Measurements from ENCODE around the gene RFC2. TPM values are rescaled to one million over a fixed set of nuclear protein-coding genes. Genes with fewer than 3 reads are reported as not detected.

Gene RFC2
- total and polyA plus RNA-seq, 7 experiments from 2014 or later, result 12.0 to 51.7 (median 19.3) TPM

- Mint-ChIP-seq H3K4me1 (peaks cover 68 to 88% (median 81%) of the 10 kb centered on the region in 7 donors), H3K27ac (peak overlapping the region; percentile 8 to 84 (median 62)), H3K4me3 (peak overlapping the region in 7 of 10 donors; percentile 40 to 73 (median 64)), H3K27me3 (no peaks in the 10 kb centered on the region), H3K9me3 (no peaks in the 10 kb centered on the region), H3K36me3 (peaks cover 9 to 51% (median 20%) of the 10 kb centered on the region in 5 donors)
- peaks cover 31 to 60% of the 10 kb centered on the region in 2 donors for H3K4me1 ChIP-seq (ENCODE audit: control insufficient read depth in 2 of 2, insufficient read depth in 2 of 2, low read length in 2 of 2)
- H3K9me3 ChIP-seq (ENCODE audit: control insufficient read depth in 2 of 3, low read length in 3 of 3), result no peaks in the 10 kb centered on the region
- H3K36me3 ChIP-seq (ENCODE audit: control insufficient read depth in 2 of 3, insufficient read depth in 3 of 3, low read length in 3 of 3), result peaks cover 22 to 34% (median 25%) of the 10 kb centered on the region in 3 experiments
- intact Hi-C loops (cut with micrococcal nuclease), result no loop called here
- peak overlapping the region; percentile 29 for H3K27ac ChIP-seq (ENCODE audit: low read depth, low read length)
- H3K4me3 ChIP-seq (ENCODE audit: low read length), result no peak overlapping the region
- ChIA-PET POLR2A (interaction anchor here (0.6 to 3.4 kb wide), 4 partner anchors 10 to 30 kb away, joined by 3 to 32 read pairs (median 10); partner anchors contain the start of gene EIF4H), CTCF (no interaction called here)
- no peak for ATAC-seq
- no peak for DNase-seq
- H3K27me3 ChIP-seq (ENCODE audit: control insufficient read depth in 2 of 2, insufficient read depth in 2 of 2, low read length in 2 of 2), result no peaks in the 10 kb centered on the region
Measured at GRCh38 chr7:74185016-74185415, 69.2 kb downstream of the RFC2 start.

DNA sequence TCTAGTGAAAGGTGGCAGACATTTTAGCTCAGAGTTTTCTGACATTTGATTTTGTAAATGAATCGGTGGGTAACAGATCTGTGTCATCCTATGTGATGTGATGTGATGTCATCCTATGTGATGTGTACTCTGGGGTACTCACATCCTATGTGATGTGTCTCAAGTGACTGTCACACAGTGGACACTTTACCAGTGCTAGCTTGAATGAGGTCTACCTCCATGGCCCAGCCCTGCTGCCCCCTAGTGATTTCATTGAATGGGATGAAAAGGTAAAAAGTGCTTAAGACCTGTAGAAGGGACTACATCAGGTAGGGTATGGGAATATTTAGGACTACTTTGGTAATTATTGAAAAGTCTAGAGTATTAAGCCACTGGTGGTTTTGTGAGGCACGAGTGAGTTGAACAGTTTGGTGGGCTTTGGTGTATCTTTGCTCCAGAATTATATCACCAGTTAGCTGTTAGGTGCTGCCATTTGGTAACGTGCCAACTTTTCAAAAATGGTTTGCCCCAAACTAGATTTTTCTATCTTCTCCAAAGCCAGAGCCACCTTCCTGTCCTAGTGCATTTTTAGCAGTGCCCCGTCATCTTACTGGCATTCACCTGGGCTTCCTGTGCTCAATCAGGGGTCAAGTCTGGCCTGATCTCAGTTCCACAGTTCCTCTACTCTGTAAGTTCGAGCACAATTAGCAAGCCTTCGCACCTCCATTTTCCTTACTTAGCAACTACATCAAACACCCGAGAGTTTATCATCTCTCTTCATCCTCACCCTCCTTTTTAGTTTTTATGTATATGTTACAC is 70.3 kb downstream of the RFC2 start:
- ChIA-PET CTCF (interaction anchor here (0.7 to 1.3 kb wide), 3 partner anchors 17 to 217 kb away, joined by 3 read pairs; no protein-coding TSS in a partner anchor), POLR2A (interaction anchor here (0.7 to 3.4 kb wide), 3 partner anchors 10 to 840 kb away, joined by 3 to 32 read pairs (median 4); partner anchors contain the start of gene EIF4H)
- Mint-ChIP-seq H3K9me3 (no peaks in the 10 kb centered on the region), H3K4me3 (peak overlapping the region; percentile 30 to 75 (median 59)), H3K27ac (peak overlapping the region in 8 of 9 donors; percentile 47 to 85 (median 66)), H3K36me3 (peaks cover 8 to 42% (median 13%) of the 10 kb centered on the region in 5 donors), H3K4me1 (peaks cover 72 to 98% (median 91%) of the 10 kb centered on the region in 7 donors), H3K27me3 (no peaks in the 10 kb centered on the region)
- peak; percentile 68 for ATAC-seq
- DNase-seq, result peak in 1 of 9 donors; percentile 22
- peaks cover 10 to 24% (median 14%) of the 10 kb centered on the region in 3 experiments for H3K36me3 ChIP-seq (ENCODE audit: control insufficient read depth in 2 of 3, insufficient read depth in 3 of 3, low read length in 3 of 3)
- peaks cover 38 to 72% of the 10 kb centered on the region in 2 donors for H3K4me1 ChIP-seq (ENCODE audit: control insufficient read depth in 2 of 2, insufficient read depth in 2 of 2, low read length in 2 of 2)
- intact Hi-C loops (cut with micrococcal nuclease), result loop anchor here (1.0 to 2.0 kb wide), 3 partner anchors 10 to 116 kb away; partner anchors contain the start of gene EIF4H (in 2 of the 2)
- peak overlapping the region; percentile 36 for H3K27ac ChIP-seq (ENCODE audit: low read depth, low read length)
- H3K9me3 ChIP-seq (ENCODE audit: control insufficient read depth in 2 of 3, low read length in 3 of 3), result no peaks in the 10 kb centered on the region
- H3K27me3 ChIP-seq (ENCODE audit: control insufficient read depth in 2 of 2, insufficient read depth in 2 of 2, low read length in 2 of 2), result no peaks in the 10 kb centered on the region
- H3K4me3 ChIP-seq (ENCODE audit: low read length), result no peak overlapping the region

DNA sequence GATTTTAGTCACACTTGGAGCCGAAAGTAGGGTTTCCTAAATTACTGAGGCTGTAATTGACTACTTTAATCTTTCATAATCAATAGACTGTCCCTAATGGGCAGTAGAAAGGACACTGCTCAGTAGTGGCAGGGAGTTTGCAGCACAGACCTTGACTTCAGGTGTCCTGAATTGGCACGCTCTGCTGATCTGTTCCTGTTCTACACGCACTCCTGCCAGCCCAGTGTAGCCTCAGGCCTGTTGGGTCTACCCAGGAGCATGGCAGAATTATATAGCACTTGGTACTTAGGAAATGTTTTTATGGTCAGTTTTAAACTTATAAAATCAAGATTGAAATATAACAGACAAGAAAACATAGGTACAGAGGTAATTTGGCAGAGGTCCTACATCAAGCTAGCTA is 71.1 kb downstream of the RFC2 start:
- peak overlapping the region in 8 of 10 donors; percentile 37 to 75 (median 60) for H3K4me3 Mint-ChIP-seq
- peak; percentile 26 for ATAC-seq
- peak overlapping the region in 7 of 9 donors; percentile 33 to 85 (median 65) for H3K27ac Mint-ChIP-seq
- no peaks in the 10 kb centered on the region for H3K9me3 Mint-ChIP-seq
- peaks cover 7 to 39% (median 12%) of the 10 kb centered on the region in 5 donors for H3K36me3 Mint-ChIP-seq
- intact Hi-C loops (cut with micrococcal nuclease), result loop anchor here (1.0 to 2.0 kb wide), 3 partner anchors 9 to 115 kb away; partner anchors contain the start of gene EIF4H (in 2 of the 2)
- ChIA-PET CTCF (interaction anchor here (0.7 to 1.3 kb wide), 3 partner anchors 18 to 218 kb away, joined by 3 read pairs; no protein-coding TSS in a partner anchor), POLR2A (interaction anchor here (1.0 to 3.4 kb wide), 3 partner anchors 8 to 66 kb away, joined by 3 to 32 read pairs (median 3); partner anchors contain the start of gene EIF4H)
- Histone ChIP-seq H3K27ac (ENCODE audit: low read depth, low read length) (peak overlapping the region; percentile 34), H3K36me3 (ENCODE audit: control insufficient read depth in 2 of 3, insufficient read depth in 3 of 3, low read length in 3 of 3) (peaks cover 4 to 20% (median 7%) of the 10 kb centered on the region in 3 experiments), H3K4me3 (ENCODE audit: low read length) (no peak overlapping the region), H3K27me3 (ENCODE audit: control insufficient read depth in 2 of 2, insufficient read depth in 2 of 2, low read length in 2 of 2) (no peaks in the 10 kb centered on the region), H3K4me1 (ENCODE audit: control insufficient read depth in 2 of 2, insufficient read depth in 2 of 2, low read length in 2 of 2) (peaks cover 44 to 79% of the 10 kb centered on the region in 2 donors), H3K9me3 (ENCODE audit: control insufficient read depth in 2 of 3, low read length in 3 of 3) (no peaks in the 10 kb centered on the region)
- H3K4me1 Mint-ChIP-seq, result peaks cover 71 to 100% (median 91%) of the 10 kb centered on the region in 7 donors
- no peaks in the 10 kb centered on the region for H3K27me3 Mint-ChIP-seq
- DNase-seq, result no peak

DNA sequence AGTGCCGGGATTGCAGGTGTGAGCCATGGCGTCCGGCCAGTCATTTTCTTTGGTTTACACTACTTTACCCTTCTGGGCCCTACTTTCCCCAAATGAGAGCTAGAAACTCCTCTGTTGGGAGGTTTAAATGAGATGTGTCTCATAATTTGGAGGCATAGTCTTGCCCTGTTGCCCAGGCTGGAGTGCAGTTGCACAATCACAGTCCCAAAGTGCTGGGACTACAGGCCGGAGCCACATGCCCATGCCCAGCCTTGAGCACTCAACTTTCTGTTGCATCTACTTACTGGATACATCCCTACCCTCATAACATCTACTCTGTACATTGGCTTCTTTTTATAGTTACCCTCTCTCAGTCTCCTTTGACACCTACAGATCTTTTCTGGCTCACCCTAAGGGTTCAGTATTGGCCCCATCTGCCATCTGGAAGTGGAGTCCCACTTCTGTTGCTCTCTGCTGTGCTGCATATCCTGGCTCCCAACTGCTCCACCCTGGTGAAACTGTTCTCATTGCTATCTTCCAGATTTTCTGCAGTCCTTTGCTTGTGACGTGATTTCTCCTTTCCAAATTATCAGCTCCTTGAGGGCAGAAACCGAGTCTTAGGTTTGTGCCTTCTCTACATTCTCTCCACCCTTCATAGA is 71.6 kb downstream of the RFC2 start:
- ChIA-PET POLR2A (interaction anchor here (1.0 to 3.4 kb wide), 3 partner anchors 8 to 67 kb away, joined by 3 to 32 read pairs (median 3); partner anchors contain the start of gene EIF4H), CTCF (interaction anchor here (0.9 to 1.0 kb wide), 2 partner anchors 11 to 24 kb away, joined by 3 to 4 read pairs; no protein-coding TSS in a partner anchor)
- intact Hi-C loops (cut with micrococcal nuclease), result loop anchor here (1.0 to 2.0 kb wide), 3 partner anchors 8 to 114 kb away; partner anchors contain the start of gene EIF4H (in 2 of the 2)
- peak overlapping the region; percentile 34 for H3K27ac ChIP-seq (ENCODE audit: low read depth, low read length)
- H3K27me3 ChIP-seq (ENCODE audit: control insufficient read depth in 2 of 2, insufficient read depth in 2 of 2, low read length in 2 of 2), result no peaks in the 10 kb centered on the region
- peaks cover 0 to 15% (median 1%) of the 10 kb centered on the region in 3 experiments for H3K36me3 ChIP-seq (ENCODE audit: control insufficient read depth in 2 of 3, insufficient read depth in 3 of 3, low read length in 3 of 3)
- DNase-seq (no peak), ATAC-seq (no peak)
- Mint-ChIP-seq H3K4me1 (peaks cover 72 to 100% (median 90%) of the 10 kb centered on the region in 7 donors), H3K27ac (peak overlapping the region in 7 of 9 donors; percentile 4 to 88 (median 72)), H3K9me3 (no peaks in the 10 kb centered on the region), H3K4me3 (peak overlapping the region in 9 of 10 donors; percentile 23 to 76 (median 58)), H3K36me3 (peaks cover under 1 to 37% (median 8%) of the 10 kb centered on the region in 5 donors), H3K27me3 (no peaks in the 10 kb centered on the region)
- H3K9me3 ChIP-seq (ENCODE audit: control insufficient read depth in 2 of 3, low read length in 3 of 3), result no peaks in the 10 kb centered on the region
- peaks cover 48 to 85% of the 10 kb centered on the region in 2 donors for H3K4me1 ChIP-seq (ENCODE audit: control insufficient read depth in 2 of 2, insufficient read depth in 2 of 2, low read length in 2 of 2)
- H3K4me3 ChIP-seq (ENCODE audit: low read length), result no peak overlapping the region

- ATAC-seq, result no peak
- Mint-ChIP-seq H3K36me3 (peaks cover 0 to 34% (median 10%) of the 10 kb centered on the region in 5 donors), H3K4me3 (peak overlapping the region in 4 of 10 donors; percentile 36 to 75 (median 60)), H3K27ac (peak overlapping the region in 1 of 9 donors; percentile 77), H3K4me1 (peaks cover 68 to 100% (median 88%) of the 10 kb centered on the region in 7 donors), H3K27me3 (no peaks in the 10 kb centered on the region), H3K9me3 (no peaks in the 10 kb centered on the region)
- peak overlapping the region; percentile 34 for H3K27ac ChIP-seq (ENCODE audit: low read depth, low read length)
- H3K4me3 ChIP-seq (ENCODE audit: low read length), result no peak overlapping the region
- H3K36me3 ChIP-seq (ENCODE audit: control insufficient read depth in 2 of 3, insufficient read depth in 3 of 3, low read length in 3 of 3), result peaks cover 0 to 9% (median 0%) of the 10 kb centered on the region in 3 experiments
- CTCF ChIA-PET, result interaction anchor here (0.9 kb wide), 1 partner anchor 12 kb away, joined by 4 read pairs; no protein-coding TSS in a partner anchor
- no peaks in the 10 kb centered on the region for H3K9me3 ChIP-seq (ENCODE audit: control insufficient read depth in 2 of 3, low read length in 3 of 3)
- POLR2A ChIA-PET, result interaction anchor here (3.4 kb wide), 1 partner anchor 8 kb away, joined by 32 read pairs; the partner anchor contains the start of gene EIF4H
- peaks cover 50 to 92% of the 10 kb centered on the region in 2 donors for H3K4me1 ChIP-seq (ENCODE audit: control insufficient read depth in 2 of 2, insufficient read depth in 2 of 2, low read length in 2 of 2)
- no peak for DNase-seq
- H3K27me3 ChIP-seq (ENCODE audit: control insufficient read depth in 2 of 2, insufficient read depth in 2 of 2, low read length in 2 of 2), result no peaks in the 10 kb centered on the region
- intact Hi-C loops (cut with micrococcal nuclease), result loop anchor here in 1 of 2 donors (2.0 kb wide), 1 partner anchor 113 kb away; no protein-coding TSS in a partner anchor
Measured at GRCh38 chr7:74181821-74182220, 72.4 kb downstream of the RFC2 start.
